Measurements from ENCODE around the gene SYT1.
"Not testable (repeated sequence)": the region's sequence is repeated elsewhere in the genome, so short reads cannot be mapped to it uniquely, and the experiment has no call there.

Gene SYT1

GRCh38 chr12:78864403-78864869 is at the start of gene SYT1:
Gene SYT1, plus strand, starts transcription at chr12:78864774.
- no peak for DNase-seq

- no peak for DNase-seq
These were observed 46.1 kb upstream of the SYT1 start for GRCh38 chr12:78818487-78818886.

GRCh38 chr12:78820946-78821345 is 43.6 kb upstream of the SYT1 start:
- DNase-seq = no peak

- DNase-seq = no peak
These were observed 39.7 kb upstream of the SYT1 start for GRCh38 chr12:78824918-78825317.

- no peak for DNase-seq
These were observed 34.9 kb upstream of the SYT1 start for GRCh38 chr12:78829690-78830089.

- no peak for DNase-seq
These were observed 29.1 kb upstream of the SYT1 start for GRCh38 chr12:78835493-78835892.

GRCh38 chr12:78840518-78841019 is 24.0 kb upstream of the SYT1 start:
- DNase-seq = not testable (repeated sequence)

- DNase-seq = no peak
These were observed 11.3 kb upstream of the SYT1 start for GRCh38 chr12:78853231-78853630.

- no peak for DNase-seq
These were observed 832 bp upstream of the SYT1 start for GRCh38 chr12:78863482-78864402.

GRCh38 chr12:78864870-78865463 is 393 bp downstream of the SYT1 start:
- no peak for DNase-seq

- no peak for DNase-seq
These were observed 942 bp downstream of the SYT1 start for GRCh38 chr12:78865516-78865915.

GRCh38 chr12:78866518-78866917 is 1.9 kb downstream of the SYT1 start:
- DNase-seq = no peak

GRCh38 chr12:78870539-78870938 is 6.0 kb downstream of the SYT1 start:
- no peak for DNase-seq

GRCh38 chr12:78871566-78871965 is 7.0 kb downstream of the SYT1 start:
- DNase-seq = no peak

GRCh38 chr12:78878459-78878858 is 13.9 kb downstream of the SYT1 start:
- no peak for DNase-seq

GRCh38 chr12:78878866-78879265 is 14.3 kb downstream of the SYT1 start:
- no peak for DNase-seq

GRCh38 chr12:78880078-78880477 is 15.5 kb downstream of the SYT1 start:
- no peak for DNase-seq

- no peak for DNase-seq
These were observed 17.1 kb downstream of the SYT1 start for GRCh38 chr12:78881685-78882084.

GRCh38 chr12:78885466-78885865 is 20.9 kb downstream of the SYT1 start:
- no peak for DNase-seq

- no peak for DNase-seq
These were observed 22.3 kb downstream of the SYT1 start for GRCh38 chr12:78886719-78887407.

GRCh38 chr12:78887444-78887843 is 22.9 kb downstream of the SYT1 start:
- no peak for DNase-seq

- no peak for DNase-seq
These were observed 24.0 kb downstream of the SYT1 start for GRCh38 chr12:78888568-78888967.

GRCh38 chr12:78891646-78892353 is 27.2 kb downstream of the SYT1 start:
- no peak for DNase-seq
